Stimulated activated CD4-positive, alpha-beta T cell treated with anti-CD3 and anti-CD28 coated beads, Interleukin-4, amount 100 ng/mL, for 4 hours (primary cell): ENCODE measurements around the gene PLCG2.
"Not testable (repeated sequence)": the region's sequence is repeated elsewhere in the genome, so short reads cannot be mapped to it uniquely, and the experiment has no call there.

Experiments
- DNase-seq, 2 experiments: peaks; one replicate each; pipeline ENCODE4 v3.0.0-alpha.2; 2020

The PLCG2 gene

DNA sequence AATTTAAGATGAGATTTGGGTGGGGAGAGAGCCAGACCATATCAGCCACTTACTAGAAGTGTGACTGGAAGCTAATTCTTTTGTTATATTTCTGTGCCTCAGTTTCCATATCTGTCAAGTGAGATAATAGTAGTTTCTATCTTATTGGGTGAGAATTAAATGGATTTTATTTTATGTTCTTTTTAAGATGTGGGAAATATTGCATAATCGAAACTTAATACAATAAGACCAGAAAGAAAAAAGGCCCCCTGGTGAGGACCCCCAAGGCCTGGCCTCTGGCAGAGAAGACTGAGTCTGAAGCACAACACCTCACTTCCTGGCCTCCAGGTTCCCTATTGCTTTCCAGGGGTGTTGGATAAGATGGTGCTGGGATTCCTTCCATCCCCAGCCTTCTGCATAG lies 13.7 kb downstream of the PLCG2 start:
- DNase-seq, result no peak

- DNase-seq, result no peak
Observed at GRCh38 chr16:81795193-81795592, 16.1 kb downstream of the PLCG2 start.

GRCh38 chr16:81796035-81796434 lies 16.9 kb downstream of the PLCG2 start:
- DNase-seq, result no peak

DNA sequence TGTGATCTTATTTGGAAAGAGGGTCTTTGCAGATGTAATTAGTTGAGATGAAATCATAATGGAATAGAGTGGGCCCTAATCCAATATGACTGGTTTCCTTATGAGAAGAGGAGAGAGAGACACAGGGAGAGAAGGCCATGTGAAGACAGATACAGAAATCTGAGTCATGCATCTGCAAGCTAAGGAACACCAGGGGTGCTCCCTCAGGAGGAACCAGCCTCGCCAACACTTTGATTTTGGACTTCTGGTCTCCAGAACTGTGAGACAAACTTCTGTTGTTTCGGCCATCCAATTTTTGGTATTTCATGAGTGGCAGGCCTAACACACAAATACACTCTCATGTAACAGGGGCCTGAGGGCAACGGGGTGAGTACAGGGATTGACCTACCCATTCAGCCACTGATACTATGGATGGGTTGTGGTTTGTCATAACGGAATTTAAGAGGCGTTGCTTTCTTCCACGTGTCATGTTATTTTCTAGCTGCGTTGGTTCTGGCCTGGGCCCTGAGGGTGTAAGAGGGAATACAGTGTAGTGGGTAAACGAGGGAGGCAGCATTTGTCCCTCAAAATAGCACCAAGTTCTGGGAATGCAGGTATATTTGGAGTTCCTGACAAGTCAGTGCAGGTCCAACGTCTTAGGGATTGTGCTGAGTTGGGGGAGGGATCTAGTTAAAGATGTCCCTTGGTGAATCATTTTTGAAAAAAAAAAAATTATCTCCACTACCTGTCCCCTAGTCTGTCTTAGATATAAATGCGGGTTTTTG lies 17.7 kb downstream of the PLCG2 start:
- no peak for DNase-seq

DNA sequence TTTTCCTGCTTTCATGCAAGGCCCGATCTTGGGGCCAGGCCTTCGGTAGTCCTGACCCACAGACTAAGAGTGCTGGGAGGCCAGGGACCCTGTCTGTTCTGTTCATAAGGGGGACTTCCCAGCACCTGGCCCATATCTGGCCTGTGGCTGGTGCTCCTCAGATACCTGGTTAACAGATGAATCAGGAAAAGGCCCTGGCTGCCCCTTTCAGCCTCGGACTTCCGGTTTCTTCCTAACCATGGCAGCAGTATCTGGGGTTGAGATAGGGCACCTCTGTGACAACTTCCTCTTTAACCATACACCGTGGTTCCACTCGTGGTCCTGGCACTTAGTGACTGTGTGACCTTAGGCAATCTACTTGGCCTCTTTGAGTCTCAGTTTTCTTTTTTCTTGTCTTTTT lies 18.4 kb downstream of the PLCG2 start:
- no peak for DNase-seq

DNA sequence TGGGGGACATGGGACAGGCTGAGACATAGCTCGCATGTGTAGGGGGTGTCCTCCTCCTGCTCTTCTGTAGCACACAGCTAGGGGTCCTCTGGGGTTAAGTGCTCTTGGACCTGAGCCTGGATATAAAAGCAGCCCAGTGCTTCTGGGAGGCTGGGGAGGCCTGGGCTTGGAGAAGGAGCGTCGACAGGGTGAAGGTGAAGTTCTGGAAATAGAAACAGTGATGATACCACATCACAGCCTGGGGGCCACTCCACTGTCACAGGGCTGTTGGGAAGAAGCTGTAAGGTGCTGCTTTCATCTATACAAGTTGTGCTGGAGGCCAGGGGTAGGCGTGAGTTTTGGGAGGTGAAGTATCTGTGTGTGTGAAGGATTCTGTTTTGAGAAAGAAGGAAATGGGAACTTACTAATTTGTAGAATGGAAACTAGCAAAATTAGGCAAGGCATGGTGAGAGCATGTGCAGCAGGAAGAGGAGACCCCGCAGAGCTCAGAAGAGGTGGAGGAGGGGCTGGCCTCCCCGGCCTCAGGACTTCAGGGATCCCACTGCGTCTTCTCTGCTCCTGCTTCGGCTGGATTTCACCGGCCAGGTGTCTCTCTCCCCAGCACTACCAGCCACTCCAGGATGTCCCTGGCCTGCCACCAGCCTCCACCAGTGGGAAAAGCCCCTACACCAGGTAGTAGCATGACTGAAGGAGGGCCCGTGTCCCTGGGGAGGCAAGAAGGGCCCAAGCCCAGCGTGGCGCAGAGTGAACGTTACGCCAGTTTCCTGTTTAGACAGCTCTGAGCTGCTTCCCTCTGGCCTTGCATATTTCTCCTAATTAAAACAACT lies 19.4 kb downstream of the PLCG2 start:
- no peak for DNase-seq

- DNase-seq, result no peak
Observed at GRCh38 chr16:81799138-81799504, 20.0 kb downstream of the PLCG2 start.

GRCh38 chr16:81801724-81802123 lies 22.6 kb downstream of the PLCG2 start:
- DNase-seq, result not testable (repeated sequence)

DNA sequence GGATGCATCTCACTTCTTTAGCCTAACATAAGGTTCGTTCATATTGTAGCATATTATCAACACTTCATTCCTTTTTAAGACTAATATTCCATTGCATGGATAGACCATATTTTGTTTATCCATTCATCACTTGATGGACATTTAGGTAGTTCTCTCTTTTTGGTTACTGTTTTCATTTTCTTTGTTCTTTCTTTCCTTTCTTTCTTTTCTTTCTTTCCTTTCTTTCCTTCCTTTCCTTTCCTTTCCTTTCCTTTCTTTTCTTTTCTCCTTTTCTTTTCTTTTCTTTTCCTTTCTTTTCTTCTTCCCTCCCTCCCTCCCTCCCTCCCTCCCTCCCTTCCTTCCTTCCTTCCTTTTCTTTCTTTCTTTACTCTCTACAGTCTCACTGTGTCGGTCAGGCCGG lies 24.2 kb downstream of the PLCG2 start:
- no peak for DNase-seq

DNA sequence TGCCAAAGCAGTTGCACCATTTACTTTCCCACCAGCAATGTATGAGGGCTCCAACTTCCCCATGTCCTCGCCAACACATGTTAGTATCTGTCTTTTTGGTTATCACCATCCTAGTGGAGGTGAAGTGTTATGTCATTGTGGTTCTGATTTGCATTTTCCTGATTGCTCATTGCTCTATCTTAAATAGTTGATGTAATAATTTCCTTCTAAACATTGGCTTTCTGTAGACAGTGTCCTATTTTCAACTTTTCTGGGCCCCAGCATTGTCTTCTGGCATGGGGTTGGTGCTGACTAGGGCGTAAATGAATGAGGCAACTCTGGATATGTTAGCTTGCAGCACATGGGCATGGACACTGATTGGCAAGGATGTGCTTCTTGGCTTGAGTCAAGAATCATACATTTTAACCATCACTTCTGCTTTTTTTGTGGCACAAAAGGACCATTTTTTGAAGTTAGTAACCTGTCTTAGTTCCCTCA lies 25.1 kb downstream of the PLCG2 start:
- DNase-seq, result no peak

- DNase-seq, result no peak
Observed at GRCh38 chr16:81806696-81807095, 27.6 kb downstream of the PLCG2 start.

GRCh38 chr16:81807767-81808358 lies 28.8 kb downstream of the PLCG2 start:
- no peak for DNase-seq

GRCh38 chr16:81808933-81809480 lies 29.9 kb downstream of the PLCG2 start:
- no peak for DNase-seq

DNA sequence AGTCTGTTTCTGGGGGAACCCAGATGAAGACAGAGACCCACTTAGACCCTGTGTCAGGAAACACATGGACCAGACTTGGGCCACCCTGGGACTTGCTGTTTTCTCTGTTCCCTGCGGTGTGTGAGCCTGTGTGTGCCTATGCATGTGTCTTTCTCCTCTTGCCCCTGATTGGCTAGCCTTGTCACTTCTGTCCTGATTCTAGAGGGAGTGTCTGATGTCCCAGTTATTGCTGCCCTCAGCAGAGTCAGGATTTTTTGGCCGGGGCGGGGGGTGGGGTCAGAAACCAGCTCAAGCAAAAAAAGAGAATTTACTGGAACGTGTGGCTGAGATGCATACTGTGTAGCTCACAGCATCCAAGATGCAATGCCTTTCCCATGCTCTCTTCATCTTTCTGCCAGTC lies 30.5 kb downstream of the PLCG2 start:
- DNase-seq, result no peak

DNA sequence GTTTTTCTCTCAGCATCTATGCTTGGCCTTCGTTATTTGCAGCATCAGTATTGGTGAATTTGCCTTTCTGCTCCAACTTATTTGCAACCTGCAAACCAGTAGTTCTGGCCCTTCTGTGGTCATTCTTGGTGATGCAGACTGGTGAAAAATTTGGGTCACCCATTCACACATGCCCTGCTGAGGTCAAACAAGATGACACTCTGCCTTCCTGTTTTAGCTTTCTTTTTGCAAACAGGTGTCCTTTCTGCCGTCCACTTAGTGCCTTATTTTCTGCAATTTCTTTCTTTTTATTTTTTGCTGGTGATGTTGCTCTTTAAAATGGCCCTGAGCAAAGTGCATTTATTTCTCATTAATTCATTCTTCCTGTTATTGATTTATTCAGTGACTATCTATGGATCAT lies 31.3 kb downstream of the PLCG2 start:
- no peak for DNase-seq

DNA sequence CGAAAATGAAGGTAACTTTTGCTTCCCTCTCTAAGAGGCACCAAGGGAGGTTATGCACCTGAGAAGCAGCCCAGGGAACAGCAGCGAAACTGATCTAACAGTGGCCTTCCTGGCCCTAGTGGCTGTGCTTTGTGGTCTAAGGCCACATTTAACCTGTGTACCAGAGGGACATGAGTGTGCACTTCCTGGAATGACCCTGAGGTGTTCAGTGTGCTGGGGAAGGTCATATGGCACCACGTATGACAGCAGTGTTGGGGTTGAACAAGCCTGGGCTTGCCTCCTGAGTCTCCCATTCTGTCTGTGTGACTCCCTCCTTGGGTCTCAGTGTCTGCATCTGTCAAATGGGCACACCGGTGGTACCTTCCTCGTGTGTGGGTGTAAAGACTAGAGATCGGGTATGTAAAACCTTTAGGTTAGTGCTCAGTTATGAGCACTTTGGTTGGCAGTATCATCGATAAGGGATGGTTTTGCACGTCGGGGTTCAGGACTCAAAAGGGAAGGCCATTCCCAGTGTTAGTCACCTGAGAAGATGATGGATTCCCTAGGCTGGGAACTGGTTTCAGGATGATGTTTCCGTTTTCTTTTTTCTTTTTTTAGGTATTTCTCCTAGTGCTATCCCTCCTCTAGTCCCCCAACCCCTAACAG lies 31.9 kb downstream of the PLCG2 start:
- DNase-seq, result no peak

DNA sequence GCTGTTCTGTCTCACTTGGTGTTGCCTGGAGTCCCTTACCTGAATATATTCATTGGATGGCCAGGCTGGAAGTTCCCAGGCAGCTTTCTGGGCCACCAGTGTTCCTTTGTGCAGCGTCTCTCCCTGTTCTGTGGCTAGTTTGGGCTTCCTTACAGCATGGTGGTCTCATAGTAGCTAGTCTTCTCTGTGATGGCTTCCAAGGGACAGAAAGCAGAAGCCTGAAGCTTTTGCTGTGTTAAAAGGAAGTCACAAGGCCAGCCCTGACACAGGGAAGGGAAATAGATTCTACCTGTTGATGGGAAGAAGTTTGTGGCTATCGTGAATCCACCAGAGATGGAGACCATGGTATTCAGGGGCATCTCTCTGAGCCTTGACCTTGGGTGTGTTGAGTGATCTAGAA lies 34.6 kb downstream of the PLCG2 start:
- no peak for DNase-seq

- DNase-seq, result no peak
Observed at GRCh38 chr16:81814751-81815428, 35.8 kb downstream of the PLCG2 start.

DNA sequence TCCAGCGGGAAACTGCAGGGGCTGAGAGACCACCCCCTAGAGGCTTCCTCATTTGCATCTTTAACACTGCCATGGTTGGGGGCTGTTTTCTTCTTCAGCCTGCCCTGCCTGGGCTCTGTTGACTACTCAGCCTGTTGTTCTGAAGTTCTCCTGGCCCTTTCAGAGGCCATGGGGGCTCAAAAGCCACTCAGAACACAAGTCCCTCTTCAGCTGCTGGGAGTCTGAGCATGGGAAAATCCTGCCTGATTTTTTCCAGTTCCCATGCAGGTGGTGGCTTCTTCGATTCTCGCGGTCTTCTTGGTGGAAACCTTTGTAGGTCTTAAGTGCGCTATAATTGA lies 36.3 kb downstream of the PLCG2 start:
- DNase-seq, result no peak

- DNase-seq, result no peak
Observed at GRCh38 chr16:81816351-81816750, 37.3 kb downstream of the PLCG2 start.

- DNase-seq, result no peak
Observed at GRCh38 chr16:81816793-81817210, 37.7 kb downstream of the PLCG2 start.

DNA sequence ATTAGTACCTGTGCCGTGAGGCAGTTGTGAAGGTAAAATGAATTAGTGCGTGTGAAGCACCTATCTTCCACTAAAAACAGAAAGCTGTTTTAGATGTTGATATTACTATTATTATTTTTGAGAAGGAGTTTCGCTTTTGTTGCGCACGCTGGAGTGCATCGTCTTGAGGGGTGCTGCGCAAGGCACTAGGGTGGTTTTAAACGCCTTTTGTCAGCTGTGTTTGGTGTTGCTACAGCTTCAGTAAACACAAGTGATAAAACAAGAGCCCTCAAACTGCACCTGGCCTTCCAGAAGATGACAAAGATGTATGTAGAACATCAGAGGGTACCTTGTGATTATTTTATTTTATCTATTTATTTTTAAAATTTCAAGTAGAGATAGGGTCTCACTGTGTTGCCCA lies 38.2 kb downstream of the PLCG2 start:
- no peak for DNase-seq
